Endometrial microvascular endothelial cells (primary cell): ENCODE data around the gene ASIC2. TPM values are rescaled to one million over a fixed set of nuclear protein-coding genes. Genes with fewer than 3 reads are reported as not detected.

Experiments
- in situ Hi-C: cut with HindIII; loops from 2 replicates; pipeline ENCODE4 v1.10.0; 2017; ENCODE audit warnings: low sequenced_read_pairs, low pct_unique_long_range_greater_than_20kb; ENCODE audit errors: inconsistent ontology term
- total RNA-seq: library from RNA; depleted of rRNA; stranded (reverse); fragments of >200 nt; gene quantifications from one replicate; pipeline ENCODE4 v1.2.3, GENCODE V29; 2015; ENCODE audit errors: inconsistent ontology term

Gene ASIC2
- total RNA-seq, 1 donor from 2014 or later, result not detected

DNA sequence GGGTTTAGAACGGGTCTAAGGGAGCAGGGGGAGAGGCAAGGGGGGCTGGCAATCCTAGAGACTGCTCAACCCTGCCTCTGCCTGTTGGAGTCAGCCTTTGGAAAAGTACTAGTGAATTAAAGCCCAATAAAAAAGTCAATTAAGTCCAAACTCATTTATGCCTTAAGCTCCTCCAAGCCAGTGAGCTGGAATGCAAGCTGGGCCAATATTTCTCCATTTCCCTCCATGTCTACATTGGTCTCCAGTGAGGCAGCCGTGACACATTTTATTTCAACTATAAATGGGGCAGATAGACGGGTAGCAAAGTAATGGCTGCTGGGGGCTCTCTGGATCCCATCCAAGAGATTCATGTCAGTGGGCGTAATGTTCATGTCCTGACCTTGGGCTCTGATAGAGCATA, 157.4 kb downstream of the ASIC2 start:
- in situ Hi-C loops, result no loop called here

DNA sequence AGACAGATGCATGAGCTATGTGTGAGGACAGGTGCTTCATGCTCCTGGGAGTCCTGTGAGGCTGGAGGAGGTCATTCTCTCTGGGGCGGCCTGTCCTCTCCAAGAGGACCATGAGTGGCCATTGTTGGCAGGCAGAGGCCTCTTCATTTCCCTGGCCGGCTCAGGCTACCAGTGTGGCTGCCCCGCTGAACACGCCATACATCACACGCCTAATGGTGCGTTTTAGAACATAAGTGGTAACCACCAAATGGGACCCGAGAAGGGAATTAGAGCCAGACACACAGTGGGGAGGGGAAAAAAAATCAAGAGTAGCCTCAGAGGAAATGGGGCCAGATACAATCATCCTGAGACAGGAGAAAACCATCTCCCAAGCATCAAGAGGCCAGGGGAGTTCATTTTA, 161.5 kb downstream of the ASIC2 start:
- in situ Hi-C loops, result no loop called here

DNA sequence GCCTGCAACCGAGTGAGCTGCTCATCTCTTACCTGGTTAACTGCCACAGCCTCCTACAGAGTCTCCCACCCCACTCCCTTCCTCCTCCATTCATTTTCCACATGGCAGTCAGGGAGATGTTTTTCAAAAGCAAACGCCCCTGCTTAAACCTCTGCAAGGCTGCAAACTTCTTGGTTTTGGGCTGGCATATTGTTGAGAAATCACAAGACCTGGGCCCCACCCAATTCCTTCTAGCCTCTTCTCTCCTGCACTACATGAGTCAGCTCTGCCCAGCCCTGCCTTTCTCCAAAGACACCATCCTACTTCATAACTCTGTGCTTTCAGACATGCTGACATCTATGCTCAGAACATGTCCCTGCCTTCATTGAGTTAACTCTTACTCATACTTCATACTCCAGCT, 165.4 kb downstream of the ASIC2 start:
- in situ Hi-C loops, result no loop called here

DNA sequence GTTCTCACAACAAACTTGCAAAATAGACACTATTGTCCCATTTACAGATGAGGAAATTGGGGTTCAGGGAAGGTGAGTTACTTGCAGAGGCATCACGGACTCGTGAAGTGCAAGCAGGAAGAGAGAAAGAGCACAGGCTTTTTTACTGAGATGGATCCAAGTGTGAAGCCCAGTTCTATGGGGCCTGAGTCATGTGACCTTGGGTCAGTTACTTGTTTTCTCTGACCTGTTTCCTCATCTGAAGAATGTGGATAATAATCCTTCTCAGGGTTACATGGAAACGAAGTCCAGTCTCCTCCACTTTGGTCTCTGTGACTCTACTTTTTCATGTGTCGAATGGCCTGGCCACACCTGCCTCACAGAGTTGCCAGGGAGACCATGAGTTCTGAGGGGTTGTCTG, 167.0 kb downstream of the ASIC2 start:
- in situ Hi-C loops, result no loop called here

DNA sequence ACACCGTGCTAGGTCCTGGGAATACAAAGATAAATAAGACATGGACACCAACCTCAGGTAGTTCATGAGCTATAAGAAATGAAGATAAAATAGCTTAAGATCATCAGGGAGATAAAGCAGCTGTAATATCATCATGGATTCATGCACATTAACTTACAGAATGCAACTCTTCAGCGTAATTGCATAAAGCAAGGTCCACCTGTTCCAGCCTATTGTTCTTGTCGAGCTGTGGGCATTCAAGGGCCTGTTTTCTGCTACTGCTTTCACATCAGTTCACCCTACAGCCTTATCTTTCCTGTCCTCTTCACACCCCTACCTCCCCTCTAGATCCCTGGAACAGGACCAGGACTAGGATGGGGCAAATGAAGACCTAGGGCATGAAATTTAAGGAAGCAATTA, 167.5 kb downstream of the ASIC2 start:
- in situ Hi-C loops, result no loop called here

DNA sequence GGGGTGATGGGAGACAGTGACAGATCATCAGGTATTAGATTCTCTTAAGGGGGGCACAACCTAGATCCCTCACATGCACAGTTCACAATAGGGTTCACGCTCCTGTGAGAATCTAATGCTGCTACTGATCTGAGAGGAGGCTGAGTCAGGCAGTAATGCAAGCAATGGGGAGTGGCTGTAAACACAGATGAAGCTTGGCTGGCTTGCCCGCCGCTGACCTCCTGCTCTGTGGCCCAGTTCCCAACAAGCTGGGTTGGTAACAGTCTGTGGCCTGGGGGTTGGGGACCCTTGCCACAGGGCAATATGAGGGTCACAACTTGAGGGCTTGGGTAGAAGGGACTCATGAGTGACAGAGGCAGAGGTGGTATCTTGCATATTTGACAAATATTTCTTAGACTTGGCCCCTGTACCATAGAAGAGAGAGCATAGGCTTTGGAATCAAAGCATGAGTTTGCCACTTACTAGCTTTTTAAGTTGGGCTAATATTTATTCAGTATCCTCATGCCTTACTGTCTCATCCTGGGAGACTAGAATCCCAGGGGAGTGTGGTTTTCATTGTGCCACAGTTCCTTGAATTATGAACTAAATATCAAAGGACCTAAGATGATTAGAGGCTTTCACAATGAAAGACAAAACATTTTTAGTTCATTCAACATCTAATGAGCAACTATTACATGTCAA, 168.1 kb downstream of the ASIC2 start:
- in situ Hi-C loops, result no loop called here

DNA sequence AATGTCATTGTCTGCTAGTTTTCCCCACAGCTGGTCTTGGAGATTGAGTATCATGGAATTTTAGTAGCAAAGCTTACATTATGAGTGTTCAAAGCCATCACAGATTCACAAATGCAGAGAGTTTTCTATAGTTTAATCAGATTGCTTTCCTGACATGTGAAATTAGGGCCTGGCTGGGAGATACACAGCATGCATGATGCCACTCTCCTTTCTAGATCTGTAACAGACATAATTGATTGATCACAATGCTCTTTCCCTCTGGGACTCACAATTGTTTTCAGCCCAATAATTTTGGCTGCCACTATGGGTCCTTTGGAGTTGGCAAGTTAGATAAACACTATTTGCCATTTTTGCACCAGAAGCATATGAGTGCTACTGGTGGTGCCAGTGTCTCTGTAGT, 168.9 kb downstream of the ASIC2 start:
- in situ Hi-C loops, result no loop called here

DNA sequence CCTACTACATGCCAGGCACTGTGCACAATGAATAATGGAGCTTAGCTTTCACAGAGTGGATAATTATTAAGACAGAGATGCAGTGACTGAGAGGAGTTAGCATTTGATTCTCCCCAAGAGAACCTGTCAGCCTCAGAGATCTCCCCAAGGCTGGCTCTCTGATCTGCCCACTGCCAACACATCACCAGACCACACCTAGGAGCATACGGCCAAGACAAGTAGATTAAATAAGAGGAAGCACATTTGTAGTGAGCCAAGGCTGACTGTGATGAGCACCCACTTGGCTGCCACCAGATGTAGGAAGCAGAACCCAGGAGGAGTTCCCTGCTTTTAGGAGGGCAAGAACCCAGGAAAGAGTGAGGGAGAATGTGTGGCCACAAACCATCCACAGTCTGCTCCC, 171.3 kb downstream of the ASIC2 start:
- in situ Hi-C loops, result no loop called here

DNA sequence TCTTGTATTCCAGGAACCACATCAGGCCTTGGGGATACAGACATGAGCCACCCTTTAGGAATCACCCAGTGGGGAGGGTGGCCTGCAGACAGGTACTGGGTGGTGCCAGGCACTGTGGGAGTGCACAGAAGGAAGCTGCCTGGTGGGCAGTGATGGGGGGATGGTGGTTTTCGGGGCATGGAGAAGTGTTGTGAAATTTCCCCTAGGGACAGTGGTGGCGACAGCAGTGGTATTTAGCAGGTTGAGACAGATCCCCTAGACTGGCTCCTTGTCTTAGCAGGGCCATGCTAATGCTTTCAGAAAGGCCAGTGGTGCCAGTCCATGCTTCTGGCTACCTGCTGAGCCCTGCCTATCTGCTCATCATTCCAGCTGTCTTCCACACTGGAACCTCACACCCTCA, 171.8 kb downstream of the ASIC2 start:
- in situ Hi-C loops, result no loop called here

DNA sequence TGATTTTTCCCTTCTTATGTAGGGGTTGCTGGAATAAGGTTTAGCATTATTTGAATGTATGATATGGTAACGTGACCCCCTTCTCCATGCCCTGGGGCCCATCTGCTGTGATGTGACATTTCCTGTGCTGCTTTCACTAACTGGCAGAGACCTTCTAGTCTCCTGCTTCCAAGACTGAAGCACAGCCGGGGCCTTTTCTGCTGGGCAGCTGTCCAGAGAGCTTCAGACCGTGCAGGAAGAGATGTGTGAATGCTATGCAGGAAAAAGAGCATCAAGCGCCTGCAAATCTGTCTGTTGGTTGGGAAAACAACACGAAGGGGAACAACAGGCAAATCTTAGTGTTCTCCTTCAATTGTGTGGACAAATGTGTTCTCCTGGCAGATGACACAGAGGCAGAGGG, 173.0 kb downstream of the ASIC2 start:
- in situ Hi-C loops, result no loop called here

DNA sequence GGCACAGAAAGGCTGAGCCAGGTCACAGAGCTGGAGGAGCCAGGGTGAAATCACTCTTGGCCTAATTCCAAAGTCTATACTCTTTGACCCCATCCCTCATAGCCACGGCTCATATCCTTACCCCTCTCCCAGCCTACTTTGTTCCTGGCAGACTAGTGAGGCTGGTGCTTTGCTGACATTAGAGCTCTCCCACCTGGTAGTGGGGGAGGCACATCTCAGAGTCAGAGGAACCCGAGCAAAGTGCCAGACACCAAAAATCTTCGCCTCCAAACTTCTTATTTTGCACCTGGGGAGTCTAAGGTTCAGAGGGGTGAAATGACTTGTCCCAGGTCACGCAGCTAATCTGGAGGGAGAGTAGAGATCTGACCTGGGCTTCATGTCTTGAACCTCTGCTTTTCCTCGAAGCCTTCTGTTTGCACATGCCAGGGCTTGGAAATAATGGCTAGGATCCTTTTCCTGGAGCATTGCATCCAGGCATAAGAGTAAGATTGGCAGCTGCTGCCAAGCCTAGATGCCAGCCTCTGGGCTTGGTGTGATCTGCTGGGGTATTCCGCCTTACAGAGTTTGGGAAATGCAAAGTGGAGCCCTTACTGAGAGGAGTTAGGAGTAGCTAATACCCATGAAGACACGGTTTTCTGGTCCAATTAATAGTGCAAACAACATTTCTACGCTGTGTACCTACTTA, 174.6 kb downstream of the ASIC2 start:
- in situ Hi-C loops, result no loop called here

DNA sequence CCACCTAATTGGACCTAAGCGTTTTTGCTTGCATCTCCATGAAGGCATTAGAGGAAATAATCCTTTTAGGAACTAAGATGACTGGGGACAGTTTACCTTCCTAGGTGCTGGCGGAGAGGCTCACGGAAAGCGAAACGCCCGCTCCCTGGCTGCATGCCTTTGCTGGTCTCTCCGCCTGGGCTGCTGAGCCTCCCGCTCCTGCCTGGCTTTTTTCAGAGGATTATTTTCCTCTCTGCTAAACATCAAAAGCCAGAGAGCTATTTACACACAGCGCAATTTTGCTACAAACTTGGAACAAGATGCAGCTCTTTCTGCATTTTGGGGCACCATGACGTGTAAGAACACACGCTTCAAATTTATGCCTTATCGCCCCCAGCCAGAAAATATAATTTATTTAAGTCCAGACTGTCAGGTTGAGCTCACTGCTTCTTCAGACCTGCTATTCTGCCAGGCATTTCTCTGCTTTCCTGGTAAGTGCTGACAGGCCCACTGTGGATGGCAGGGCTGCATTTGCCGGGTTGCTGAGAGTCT, 177.0 kb downstream of the ASIC2 start:
- in situ Hi-C loops, result no loop called here

DNA sequence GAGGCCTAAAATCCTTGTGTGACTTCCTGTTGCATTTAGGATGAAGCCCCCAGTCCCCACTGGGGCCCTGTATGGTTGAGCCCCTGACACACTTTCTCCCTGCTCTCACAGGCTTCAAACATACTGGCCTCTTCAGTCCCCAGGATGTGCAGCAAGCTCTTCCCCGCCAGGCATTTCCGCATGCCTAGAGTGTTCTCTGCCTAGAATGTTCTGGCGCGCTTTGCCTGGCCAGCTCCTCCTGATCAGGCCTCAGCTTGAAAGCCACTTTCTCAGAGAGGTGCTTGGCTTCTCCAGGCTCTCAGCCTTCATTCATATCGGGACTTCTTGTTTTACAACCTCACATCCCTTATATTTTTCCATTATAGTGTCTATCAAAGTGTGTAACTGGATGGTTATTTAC, 177.7 kb downstream of the ASIC2 start:
- in situ Hi-C loops, result no loop called here

DNA sequence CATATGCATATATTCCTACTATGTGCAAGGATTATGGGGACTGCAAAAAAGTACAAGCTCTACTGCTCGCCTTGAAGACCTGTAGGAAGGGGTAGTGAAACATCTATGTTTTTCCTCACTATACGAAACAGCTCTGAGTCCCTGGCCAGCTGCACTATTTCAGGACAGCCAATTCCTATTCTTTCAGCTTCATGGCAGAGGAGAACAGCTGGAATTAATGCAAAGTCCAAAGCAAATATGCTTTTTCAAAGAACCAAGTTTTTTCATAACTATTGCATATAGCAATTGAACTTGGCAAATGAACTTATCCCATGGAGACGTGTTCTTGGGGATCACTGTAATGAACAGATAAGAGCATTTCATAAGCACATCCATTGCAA, 179.1 kb downstream of the ASIC2 start:
- in situ Hi-C loops, result no loop called here

DNA sequence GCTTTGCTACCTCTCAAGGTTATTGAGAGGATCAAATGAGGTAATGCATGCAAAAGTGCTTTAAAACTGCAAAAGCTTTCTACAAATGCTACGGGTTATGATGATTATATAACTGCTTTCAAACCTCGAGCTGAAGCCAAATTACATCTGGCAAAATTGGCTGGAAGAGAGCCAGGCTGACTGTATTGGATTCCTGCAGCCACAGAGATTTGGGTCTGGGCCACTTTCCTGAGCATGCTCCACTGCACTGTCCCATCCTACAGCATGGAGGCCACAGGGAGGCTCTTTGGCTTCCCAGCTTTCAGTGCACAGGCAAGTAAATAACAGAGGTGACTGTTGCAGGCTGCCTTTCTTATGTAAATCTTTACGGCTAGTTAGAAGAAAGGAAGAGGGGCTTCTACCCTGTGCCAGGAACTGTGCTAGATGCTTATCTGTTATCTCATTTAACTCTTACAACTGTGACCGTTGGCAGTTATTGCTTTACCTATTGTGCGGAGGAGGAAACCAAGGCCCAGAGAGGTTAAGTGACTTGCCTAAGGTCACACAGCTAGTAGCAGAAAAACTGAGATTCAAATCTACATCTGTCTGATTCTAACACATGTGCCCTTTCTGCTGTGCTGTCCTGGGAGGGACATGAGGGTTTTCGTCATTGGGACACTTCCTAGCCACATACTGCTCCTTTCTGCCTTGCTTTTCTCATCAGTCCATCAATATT, 179.7 kb downstream of the ASIC2 start:
- in situ Hi-C loops, result no loop called here

DNA sequence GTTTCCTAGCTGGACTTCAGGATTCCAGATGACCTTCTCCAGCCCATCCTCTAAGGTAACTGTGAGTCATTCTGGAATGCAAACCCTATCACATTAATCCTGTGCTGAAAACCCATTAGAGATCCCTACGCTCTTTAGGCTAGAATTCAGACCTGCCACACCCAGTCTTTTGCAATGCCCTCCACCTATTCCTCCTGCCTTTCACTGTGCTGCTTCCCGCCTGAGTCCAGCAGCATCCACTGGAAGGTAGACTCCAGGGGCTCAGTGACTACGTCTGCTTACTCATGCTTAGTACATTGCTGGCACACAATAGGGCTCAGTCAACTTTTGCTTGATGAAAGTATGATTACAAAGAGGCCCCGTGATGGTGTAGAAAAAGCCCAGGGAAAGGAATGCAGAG, 180.3 kb downstream of the ASIC2 start:
- in situ Hi-C loops, result no loop called here

DNA sequence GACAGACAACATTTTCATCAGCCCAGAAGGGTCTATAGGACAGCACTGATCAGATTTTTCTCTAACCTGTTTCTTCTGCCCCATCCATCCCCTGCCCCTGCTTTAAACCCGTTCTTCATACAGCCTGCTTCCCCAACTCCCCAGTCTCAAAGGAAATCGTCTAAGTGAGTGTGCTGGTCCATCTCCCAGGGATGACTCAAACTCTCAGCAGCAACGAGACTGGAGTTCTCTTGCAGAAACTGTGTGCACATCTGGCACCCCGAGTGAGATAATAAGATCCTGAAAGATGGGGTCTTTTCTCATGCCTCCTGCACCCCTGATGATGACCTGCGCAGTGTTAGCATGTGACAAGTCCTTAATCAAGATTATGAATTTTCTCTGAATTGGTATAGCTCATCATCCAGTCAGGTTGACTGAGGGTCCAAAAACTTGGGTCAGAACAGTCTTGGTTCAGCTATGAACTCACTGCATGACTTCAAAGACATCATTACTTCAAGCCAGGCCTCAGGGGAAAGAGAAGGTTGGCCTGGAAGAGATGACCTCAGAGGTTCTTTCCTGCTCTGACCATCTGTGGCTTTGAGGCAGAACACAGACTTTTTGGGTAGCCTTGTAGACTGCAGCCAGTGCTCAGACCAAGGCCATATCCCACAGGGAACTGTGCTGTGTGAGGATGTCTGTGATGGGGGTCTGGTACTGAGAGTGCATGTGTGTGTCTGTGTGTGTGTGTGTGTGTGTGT, 183.6 kb downstream of the ASIC2 start:
- in situ Hi-C loops, result no loop called here

DNA sequence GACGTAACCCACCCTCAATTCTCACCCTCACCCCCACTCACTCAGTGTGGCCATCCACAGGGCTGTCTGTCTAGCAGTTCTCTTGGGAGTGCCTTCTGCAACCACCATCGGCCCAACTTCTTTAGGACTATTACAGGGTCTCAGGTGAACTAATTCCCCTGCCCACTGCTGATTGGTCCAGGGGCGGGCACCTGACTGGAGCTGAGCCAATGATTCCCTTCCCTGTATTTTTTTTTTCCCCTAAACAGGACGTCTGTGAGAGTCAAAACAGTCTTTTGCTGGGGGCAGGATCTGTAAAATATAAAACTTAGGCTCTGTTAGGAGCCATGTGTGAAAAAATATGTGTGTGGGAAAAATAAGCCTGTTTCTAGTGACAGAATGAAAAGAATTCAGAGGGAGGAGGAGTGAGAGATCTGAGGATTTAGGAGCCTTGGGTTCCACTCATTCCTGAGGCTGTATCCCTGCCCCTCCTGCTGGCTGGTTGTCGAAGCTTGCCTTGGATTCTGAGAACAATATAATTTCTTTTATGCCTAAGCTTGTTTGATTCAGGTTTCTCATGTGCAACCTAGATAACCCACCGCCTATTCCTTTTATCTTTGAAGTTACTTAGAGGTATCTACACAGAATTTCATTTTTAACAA, 186.4 kb downstream of the ASIC2 start:
- in situ Hi-C loops, result no loop called here

DNA sequence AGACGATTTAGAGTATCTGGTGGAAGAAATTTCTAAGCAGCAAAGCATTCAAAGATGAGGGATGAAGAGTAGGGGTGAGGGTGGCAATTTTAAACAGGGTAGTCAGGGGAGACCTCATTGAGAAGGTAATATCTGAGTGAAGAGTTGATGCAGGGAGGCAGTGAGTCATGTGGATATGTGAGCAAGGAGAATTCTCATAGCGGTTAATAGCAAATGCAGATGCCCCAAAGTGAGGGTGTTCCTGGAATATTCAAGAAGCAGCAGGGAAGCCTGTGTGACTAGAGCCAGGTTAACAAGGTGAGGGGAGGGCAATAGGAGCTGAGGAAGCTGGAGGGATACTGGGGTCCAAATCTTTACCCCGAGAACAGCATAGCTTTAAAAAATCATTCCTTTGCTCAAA, 187.2 kb downstream of the ASIC2 start:
- in situ Hi-C loops, result no loop called here
